H9 (cell line): ENCODE data around the gene DCAF15. TPM values are rescaled to one million over a fixed set of nuclear protein-coding genes. Genes with fewer than 3 reads are reported as not detected.
A peak's percentile ranks its signal among the peaks of the same experiment; 100 is the strongest.

Source experiments
- DNase-seq: peaks from one replicate; pipeline ENCODE4 v3.0.0-alpha.2; 2017
- H2AFZ ChIP-seq: one replicate; pipeline ENCODE4 v1.6.1; 2013; ENCODE audit warnings: mild to moderate bottlenecking, low read length, control low read depth, moderate library complexity
- H2AK5ac ChIP-seq: 2 replicates; pipeline ENCODE4 v1.6.1; 2013; ENCODE audit warnings: low read length, control low read depth, mixed read lengths; ENCODE audit not compliant: insufficient read length
- H2BK120ac ChIP-seq: one replicate; pipeline ENCODE4 v1.6.1; 2013; ENCODE audit warnings: low read depth, mild to moderate bottlenecking, low read length, control low read depth, inconsistent platforms; ENCODE audit not compliant: poor library complexity, severe bottlenecking
- H2BK12ac ChIP-seq: 2 replicates; pipeline ENCODE4 v1.6.1; 2013; ENCODE audit warnings: low read length, control low read depth, mixed read lengths, low read depth; ENCODE audit not compliant: insufficient read length
- H2BK15ac ChIP-seq: 2 replicates; pipeline ENCODE4 v1.6.1; 2013; ENCODE audit warnings: low read depth, low read length, control low read depth
- H2BK20ac ChIP-seq: one replicate; pipeline ENCODE4 v1.6.1; 2013; ENCODE audit warnings: low read depth, mild to moderate bottlenecking, low read length, control low read depth, inconsistent platforms; ENCODE audit not compliant: poor library complexity, severe bottlenecking
- H2BK5ac ChIP-seq: 2 replicates; pipeline ENCODE4 v1.6.1; 2013; ENCODE audit warnings: low read length, control low read depth, mixed read lengths; ENCODE audit not compliant: insufficient read length
- H3K14ac ChIP-seq: 2 replicates; pipeline ENCODE4 v1.6.1; 2013; ENCODE audit warnings: low read length, control low read depth; ENCODE audit not compliant: insufficient read depth
- H3K18ac ChIP-seq: 2 replicates; pipeline ENCODE4 v1.6.1; 2013; ENCODE audit warnings: low read depth, mild to moderate bottlenecking, mixed read lengths, low read length, control low read depth; ENCODE audit not compliant: insufficient read length
- H3K23ac ChIP-seq: 2 replicates; pipeline ENCODE4 v1.6.1; 2013; ENCODE audit warnings: low read length, control low read depth, mixed read lengths, low read depth; ENCODE audit not compliant: insufficient read length
- H3K23me2 ChIP-seq: 2 replicates; pipeline ENCODE4 v1.6.1; 2013; ENCODE audit warnings: low read depth, mild to moderate bottlenecking, mixed read lengths, low read length, control low read depth; ENCODE audit not compliant: insufficient read length, poor library complexity, severe bottlenecking
- H3K27ac ChIP-seq: 2 replicates; pipeline ENCODE4 v1.5.1; 2013; ENCODE audit warnings: low read length, control low read depth, mixed read lengths, low read depth; ENCODE audit not compliant: insufficient read length
- H3K27me3 ChIP-seq: 2 replicates; pipeline ENCODE4 v1.6.1; 2013; ENCODE audit warnings: low read length, control low read depth, inconsistent platforms; ENCODE audit not compliant: insufficient read depth
- H3K4ac ChIP-seq: 2 replicates; pipeline ENCODE4 v1.6.1; 2013; ENCODE audit warnings: low read depth, mild to moderate bottlenecking, control low read depth, inconsistent platforms, low read length, moderate library complexity
- H3K4me1 ChIP-seq: 2 replicates; pipeline ENCODE4 v1.6.1; 2013; ENCODE audit warnings: low read length, control low read depth, inconsistent platforms; ENCODE audit not compliant: insufficient read depth
- H3K4me2 ChIP-seq: 2 replicates; pipeline ENCODE4 v1.6.1; 2013; ENCODE audit warnings: low read length, control low read depth, mixed read lengths; ENCODE audit not compliant: insufficient read length, insufficient read depth
- H3K56ac ChIP-seq: 2 replicates; pipeline ENCODE4 v1.6.1; 2013; ENCODE audit warnings: low read depth, mild to moderate bottlenecking, mixed read lengths, low read length, control low read depth; ENCODE audit not compliant: insufficient read length
- H3K79me1 ChIP-seq: 2 replicates; pipeline ENCODE4 v1.6.1; 2013; ENCODE audit warnings: low read depth, mild to moderate bottlenecking, moderate library complexity, low read length, control low read depth, inconsistent platforms; ENCODE audit not compliant: insufficient read depth, poor library complexity, severe bottlenecking
- H3K79me2 ChIP-seq: 2 replicates; pipeline ENCODE4 v1.6.1; 2013; ENCODE audit warnings: low read length, control low read depth, inconsistent platforms; ENCODE audit not compliant: insufficient read depth
- H3K9ac ChIP-seq: 2 replicates; pipeline ENCODE4 v1.6.1; 2013; ENCODE audit warnings: low read length, control low read depth, mixed read lengths; ENCODE audit not compliant: insufficient read length; ENCODE audit errors: extremely low read depth
- H3K9me3 ChIP-seq: one replicate; pipeline ENCODE4 v1.6.1; 2013; ENCODE audit warnings: low read depth, low read length, inconsistent platforms; ENCODE audit not compliant: control insufficient read depth
- H3T11ph ChIP-seq: one replicate; pipeline ENCODE4 v1.6.1; 2013; ENCODE audit warnings: mild to moderate bottlenecking, low read length, control low read depth, inconsistent platforms
- H4K20me1 ChIP-seq: one replicate; pipeline ENCODE4 v1.6.1; 2013; ENCODE audit not compliant: control insufficient read depth, insufficient read length, insufficient read depth
- H4K5ac ChIP-seq: 2 replicates; pipeline ENCODE4 v1.6.1; 2013; ENCODE audit warnings: low read depth, mild to moderate bottlenecking, mixed read lengths, low read length, control low read depth; ENCODE audit not compliant: insufficient read length
- H4K8ac ChIP-seq: replicated peaks from 2 replicates; pipeline ENCODE4 v1.6.1; 2013; ENCODE audit warnings: low read length, control low read depth, mixed read lengths, low read depth; ENCODE audit not compliant: insufficient read length
- H4K91ac ChIP-seq: 2 replicates; pipeline ENCODE4 v1.6.1; 2013; ENCODE audit warnings: low read depth, mild to moderate bottlenecking, moderate library complexity, mixed read lengths, low read length, control low read depth; ENCODE audit not compliant: insufficient read length
- H3K27ac Mint-ChIP-seq, 3 experiments: 2 replicates in 2 of 3; 3 replicates in 1 of 3; pipeline ENCODE4 v1.8.0; 2020 to 2021; ENCODE audit warnings: mixed read lengths in 3 of 3, mild to moderate bottlenecking in 1 of 3, moderate library complexity in 1 of 3
- H3K27me3 Mint-ChIP-seq: 2 replicates; pipeline ENCODE4 v1.8.0; 2021; ENCODE audit warnings: low read depth, mild to moderate bottlenecking, moderate library complexity, mixed read lengths
- H3K36me3 Mint-ChIP-seq, 3 experiments: 2 replicates in 2 of 3; 3 replicates in 1 of 3; pipeline ENCODE4 v1.8.0; 2020 to 2021; ENCODE audit warnings: low read depth in 3 of 3, mixed read lengths in 3 of 3; ENCODE audit not compliant: insufficient read depth in 1 of 3
- H3K4me1 Mint-ChIP-seq, 2 experiments: 2 replicates each; pipeline ENCODE4 v1.8.0; 2020; ENCODE audit warnings: mixed read lengths in 2 of 2
- H3K4me3 Mint-ChIP-seq, 2 experiments: 2 replicates in 1 of 2; 3 replicates in 1 of 2; pipeline ENCODE4 v1.8.0; 2020 to 2021; ENCODE audit warnings: mild to moderate bottlenecking in 2 of 2, mixed read lengths in 2 of 2, moderate library complexity in 1 of 2
- H3K9me3 Mint-ChIP-seq, 2 experiments: 2 replicates in 1 of 2; 3 replicates in 1 of 2; pipeline ENCODE4 v1.8.0; 2020; ENCODE audit warnings: mild to moderate bottlenecking in 2 of 2, mixed read lengths in 2 of 2, moderate library complexity in 1 of 2
- WGBS: extraction: QIAGEN DNeasy Blood & Tissue Kit; methylation state at CpG from one replicate; pipeline ENCODE4 v1.1.7; 2013; ENCODE audit warnings: missing lambda C conversion rate, low lambda C conversion rate, mixed read lengths; ENCODE audit not compliant: insufficient read length; ENCODE audit errors: extremely low coverage; 5-methylcytosine and 5-hydroxymethylcytosine counted together
- total RNA-seq: library from RNA; stranded (reverse); gene quantifications from 2 replicates; pipeline ENCODE4 v1.2.1, GENCODE V29; 2021
- TF ChIP-seq, protein P1 (sequence below): fragments of 200-600 bp; sonication (generic); conservative IDR thresholded peaks from 3 replicates; pipeline ENCODE4 v1.8.0; 2021; ENCODE audit warnings: antibody characterized with exemption, mild to moderate bottlenecking

The DCAF15 gene
- total RNA-seq, 1 experiment from 2014 or later: 82.5 TPM

DNA sequence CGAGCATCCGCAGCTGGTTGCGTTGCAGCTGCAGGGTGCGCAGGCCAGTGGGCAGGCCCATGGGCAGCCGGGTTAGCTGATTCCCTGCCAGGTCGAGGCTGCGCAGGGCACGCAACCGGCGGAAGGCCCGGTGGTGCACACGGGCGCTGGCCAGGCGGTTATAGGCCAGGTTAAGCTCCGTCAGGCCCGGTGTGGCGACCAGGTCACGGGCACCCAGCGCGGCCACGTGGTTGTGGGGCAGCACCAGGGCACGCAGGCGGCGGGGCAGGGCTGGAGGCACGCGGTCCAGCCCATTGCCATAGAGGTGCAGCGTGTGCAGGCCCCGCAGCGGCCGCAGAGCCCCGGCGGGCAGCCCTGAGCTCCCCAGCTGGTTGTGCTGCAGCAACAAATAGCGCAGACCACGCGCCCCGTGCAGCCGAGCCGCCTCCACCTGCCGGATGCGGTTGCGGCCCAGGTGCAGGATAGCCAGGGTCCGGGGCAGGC, 19.4 kb upstream of the DCAF15 start:
- no peaks in the 10 kb centered on the region for H3K23me2 ChIP-seq
- no peak overlapping the region for H3K4me2 ChIP-seq
- WGBS: no CpG with 5 or more reads among the region's 42 CpGs
- H3K27ac Mint-ChIP-seq: peak overlapping the region in 2 of 3 experiments; percentile 37 to 53; a peak in 2 of 7 replicates
- no peak overlapping the region for H4K91ac ChIP-seq
- H3K56ac ChIP-seq: no peak overlapping the region
- DNase-seq: no peak
- peaks cover 14 to 29% of the 10 kb centered on the region in 2 experiments for H3K4me1 Mint-ChIP-seq
- no peaks in the 10 kb centered on the region for H3K79me2 ChIP-seq
- no peak overlapping the region for H4K5ac ChIP-seq
- no peaks in the 10 kb centered on the region for H3K79me1 ChIP-seq
- no peak overlapping the region for H2BK15ac ChIP-seq
- H2BK5ac ChIP-seq: no peak overlapping the region
- H2AFZ ChIP-seq: no peak overlapping the region
- no peak overlapping the region for H3T11ph ChIP-seq
- no peak overlapping the region for H2BK120ac ChIP-seq
- no peak overlapping the region for H3K9ac ChIP-seq
- no peak overlapping the region for H3K27ac ChIP-seq
- H3K27me3 Mint-ChIP-seq: no peaks in the 10 kb centered on the region; the same call in 1 of the 2 replicates
- no peak overlapping the region for H2BK12ac ChIP-seq
- H3K4ac ChIP-seq: no peak overlapping the region
- no peak overlapping the region for H3K4me3 Mint-ChIP-seq
- no peaks in the 10 kb centered on the region for H3K9me3 Mint-ChIP-seq
- H3K23ac ChIP-seq: no peak overlapping the region
- peaks cover 3% of the 10 kb centered on the region; the same call in 1 of the 2 replicates for H3K4me1 ChIP-seq
- H3K36me3 Mint-ChIP-seq: peaks cover 4 to 11% (median 6%) of the 10 kb centered on the region in 3 experiments; a peak in 6 of 7 replicates
- no peak overlapping the region for H4K8ac ChIP-seq
- no peak overlapping the region for H2AK5ac ChIP-seq
- TF ChIP-seq, protein P1, sequence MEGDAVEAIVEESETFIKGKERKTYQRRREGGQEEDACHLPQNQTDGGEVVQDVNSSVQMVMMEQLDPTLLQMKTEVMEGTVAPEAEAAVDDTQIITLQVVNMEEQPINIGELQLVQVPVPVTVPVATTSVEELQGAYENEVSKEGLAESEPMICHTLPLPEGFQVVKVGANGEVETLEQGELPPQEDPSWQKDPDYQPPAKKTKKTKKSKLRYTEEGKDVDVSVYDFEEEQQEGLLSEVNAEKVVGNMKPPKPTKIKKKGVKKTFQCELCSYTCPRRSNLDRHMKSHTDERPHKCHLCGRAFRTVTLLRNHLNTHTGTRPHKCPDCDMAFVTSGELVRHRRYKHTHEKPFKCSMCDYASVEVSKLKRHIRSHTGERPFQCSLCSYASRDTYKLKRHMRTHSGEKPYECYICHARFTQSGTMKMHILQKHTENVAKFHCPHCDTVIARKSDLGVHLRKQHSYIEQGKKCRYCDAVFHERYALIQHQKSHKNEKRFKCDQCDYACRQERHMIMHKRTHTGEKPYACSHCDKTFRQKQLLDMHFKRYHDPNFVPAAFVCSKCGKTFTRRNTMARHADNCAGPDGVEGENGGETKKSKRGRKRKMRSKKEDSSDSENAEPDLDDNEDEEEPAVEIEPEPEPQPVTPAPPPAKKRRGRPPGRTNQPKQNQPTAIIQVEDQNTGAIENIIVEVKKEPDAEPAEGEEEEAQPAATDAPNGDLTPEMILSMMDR: no peak
- H3K27me3 ChIP-seq: no peaks in the 10 kb centered on the region
- H3K9me3 ChIP-seq: no peaks in the 10 kb centered on the region
- H3K18ac ChIP-seq: no peak overlapping the region
- H3K14ac ChIP-seq: no peak overlapping the region
- H2BK20ac ChIP-seq: no peak overlapping the region
- peaks cover 5% of the 10 kb centered on the region for H4K20me1 ChIP-seq
